A172 (cell line): ENCODE results near the gene LAMTOR4. TPM values are rescaled to one million over a fixed set of nuclear protein-coding genes. Genes with fewer than 3 reads are reported as not detected.

Experiments used
- DNase-seq: peaks from one replicate; pipeline ENCODE4 v3.0.0-alpha.2; 2015; ENCODE audit warnings: low spot score
- total RNA-seq: library from RNA; depleted of rRNA; stranded (reverse); fragments of >200 nt; shearing (Covaris generic); gene quantifications from 2 replicates; pipeline ENCODE4 v1.2.3, GENCODE V29; 2014; rRNA removed

Gene LAMTOR4
- total RNA-seq, result 154 and 178 TPM in 2 replicates

GRCh38 chr7:100148559-100149328 lies at the start of gene LAMTOR4:
TSS of gene LAMTOR4 (plus strand) at chr7:100148918. CDS start at chr7:100148973, 55 bp downstream.
- DNase-seq, result peak; percentile 99

DNA sequence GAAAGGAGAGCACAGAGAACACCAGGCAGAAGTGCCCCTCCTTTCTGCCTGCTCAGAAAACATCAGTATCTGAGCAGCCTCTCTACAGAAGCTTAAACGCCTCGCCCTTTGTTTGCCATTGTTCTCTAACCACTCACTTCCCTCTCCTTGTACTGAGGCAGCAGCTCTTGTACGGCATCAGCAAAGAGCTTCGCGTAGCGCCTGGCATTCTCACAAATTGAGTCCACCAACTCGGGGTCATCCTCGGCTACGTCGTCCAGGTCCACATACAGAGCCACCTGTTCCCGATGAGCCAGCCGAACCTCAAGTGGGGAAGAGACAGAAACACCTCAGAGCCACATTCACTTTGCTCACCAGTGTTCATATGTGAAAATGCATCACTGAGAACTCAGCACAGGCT lies 49.3 kb upstream of the LAMTOR4 start:
- no peak for DNase-seq

- DNase-seq, result peak; percentile 85
Observed at GRCh38 chr7:100100420-100101015, 48.2 kb upstream of the LAMTOR4 start.

DNA sequence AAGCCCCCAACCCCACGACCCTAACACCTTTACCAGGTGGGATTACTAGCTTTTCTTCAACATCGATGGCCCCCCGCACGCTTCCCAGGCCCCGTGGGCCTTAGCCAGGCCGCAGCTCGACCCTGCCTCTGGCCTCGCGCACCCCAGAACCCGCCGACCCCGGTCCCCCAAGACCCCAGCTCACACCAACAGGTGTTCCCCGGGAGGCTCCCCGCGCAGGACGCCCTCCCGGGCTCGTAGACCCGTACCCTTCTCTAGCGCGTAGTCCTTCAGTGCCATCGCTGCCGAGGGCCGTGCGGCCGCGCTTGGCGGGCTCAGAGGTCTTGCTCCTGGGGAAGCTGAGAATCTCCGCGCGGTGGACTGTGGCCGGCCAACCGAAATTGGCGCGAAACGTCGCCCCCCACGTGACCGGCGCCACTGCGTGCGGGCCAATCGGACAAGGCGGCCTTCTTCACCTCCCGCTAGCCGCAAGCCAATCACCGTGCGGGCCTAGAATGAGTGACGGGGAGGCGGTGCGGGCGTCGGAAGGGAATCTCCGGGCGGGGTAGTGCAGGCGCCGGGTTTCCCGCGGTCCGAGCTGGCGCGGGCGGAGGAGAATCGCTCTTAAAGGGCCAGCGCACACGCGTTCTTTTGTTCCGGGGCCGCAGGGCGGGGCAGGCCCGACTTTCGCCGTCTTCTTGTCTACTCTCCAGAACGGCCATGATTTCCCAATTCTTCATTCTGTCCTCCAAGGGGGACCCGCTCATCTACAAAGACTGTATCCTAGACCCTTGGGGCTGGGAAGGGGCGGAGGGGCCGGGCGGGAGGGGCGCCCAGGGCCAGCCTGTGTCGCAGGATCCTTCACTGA lies 47.5 kb upstream of the LAMTOR4 start, which contains the start of the genes AP4M1 and MCM7:
TSS of gene AP4M1 (plus strand) at position 628 of the 847 bp plus-strand sequence. CDS start at position 700, 72 bp downstream.
TSS of gene MCM7 (minus strand) at position 382 of the 847 bp plus-strand sequence. CDS start at position 279, 103 bp downstream.
- peak; percentile 97 for DNase-seq

GRCh38 chr7:100102950-100103840 lies 45.5 kb upstream of the LAMTOR4 start:
- peak; percentile 99 for DNase-seq

- no peak for DNase-seq
Observed at GRCh38 chr7:100105534-100105933, 43.2 kb upstream of the LAMTOR4 start.

- no peak for DNase-seq
Observed at GRCh38 chr7:100106633-100107032, 42.1 kb upstream of the LAMTOR4 start.

- no peak for DNase-seq
Observed at GRCh38 chr7:100107125-100107737, 41.5 kb upstream of the LAMTOR4 start.

DNA sequence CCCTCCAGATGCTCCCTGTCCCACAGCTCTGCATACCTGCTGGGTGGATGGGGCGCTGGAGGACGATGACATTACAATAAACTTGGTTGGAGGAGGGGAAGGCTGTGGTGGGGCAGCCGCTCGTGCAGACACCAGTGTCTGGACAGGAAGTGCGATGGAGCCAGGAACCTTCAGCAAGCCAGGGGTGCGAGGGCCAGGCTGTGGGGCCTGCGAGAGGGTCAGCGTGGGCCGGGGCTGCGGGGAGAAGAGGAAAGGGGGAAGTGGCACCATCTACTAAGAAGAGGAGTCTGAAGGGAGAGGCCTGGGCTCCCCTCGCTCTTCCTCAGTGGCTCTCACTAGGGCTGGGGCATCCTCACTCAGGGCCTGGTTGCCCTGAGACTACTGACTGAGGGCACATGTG lies 40.8 kb upstream of the LAMTOR4 start:
- DNase-seq, result no peak

DNA sequence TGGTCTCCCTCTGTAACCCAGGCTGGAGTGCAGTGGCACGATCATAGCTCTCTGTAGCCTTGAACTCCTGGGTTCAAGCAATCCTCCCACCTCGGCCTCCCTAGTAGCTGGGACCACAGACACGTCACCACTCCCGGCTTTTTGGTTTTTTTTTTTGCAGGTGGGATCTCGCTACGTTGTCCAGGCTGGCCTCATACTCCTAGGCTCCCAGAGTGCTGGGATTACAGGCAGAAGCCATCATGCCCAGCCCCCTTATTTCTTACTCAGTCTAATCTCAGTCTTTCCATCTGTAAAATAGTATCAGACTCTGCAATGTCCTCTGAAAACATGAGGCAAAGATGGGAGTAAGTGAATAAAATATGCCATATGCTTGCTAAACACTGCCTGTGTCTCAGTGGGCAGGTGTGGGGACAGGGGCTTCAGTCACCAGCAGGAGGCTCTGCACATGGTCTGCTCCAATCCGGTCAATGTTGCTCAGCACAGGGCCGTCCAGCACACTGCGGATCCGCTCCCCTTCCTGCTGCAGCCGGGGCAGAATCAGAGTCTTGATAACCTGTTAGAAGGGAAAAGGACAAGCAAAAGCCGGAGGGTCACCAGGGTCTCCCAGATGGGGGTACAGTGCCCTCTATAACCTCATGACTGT lies 39.1 kb upstream of the LAMTOR4 start:
- no peak for DNase-seq

DNA sequence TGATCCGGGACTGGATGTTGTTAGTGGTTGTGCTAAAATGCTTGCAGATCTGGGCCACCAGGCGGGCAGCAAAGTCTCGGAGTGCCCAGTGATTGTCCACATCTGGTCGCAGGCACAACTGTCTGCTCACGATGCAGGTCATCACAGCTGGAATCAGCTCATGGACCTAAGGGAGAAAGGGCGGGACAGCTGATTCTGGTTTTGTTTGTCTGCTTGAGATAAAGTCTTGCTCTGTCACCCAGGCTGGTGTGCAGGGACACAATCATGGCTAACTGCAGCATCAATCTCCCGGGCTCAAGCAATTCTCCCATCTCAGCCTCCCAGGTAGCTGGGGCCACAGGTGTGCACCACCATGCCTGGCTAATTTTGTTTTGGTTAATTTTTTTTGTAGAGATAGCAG lies 37.6 kb upstream of the LAMTOR4 start:
- no peak for DNase-seq

DNA sequence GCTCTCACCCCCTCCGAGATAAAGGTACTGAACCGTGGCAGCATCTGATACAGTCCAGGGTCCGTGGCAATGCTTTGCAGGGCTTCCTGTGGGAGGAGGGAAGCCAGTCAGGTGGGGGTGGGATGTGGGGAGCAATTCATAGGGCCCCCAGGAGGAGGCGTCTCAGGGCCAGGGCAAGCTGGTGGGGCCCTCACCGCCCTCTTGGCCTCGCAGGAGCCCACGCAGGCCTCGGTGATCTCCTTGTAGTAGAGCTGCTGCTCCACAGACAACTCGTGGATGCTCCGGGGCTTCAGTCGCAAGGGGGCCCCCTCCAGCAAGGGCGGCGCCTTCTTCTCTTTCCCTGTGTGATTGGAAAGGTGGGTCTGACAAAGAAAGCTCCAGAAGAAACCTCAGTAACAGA lies 36.8 kb upstream of the LAMTOR4 start:
- DNase-seq, result no peak

- no peak for DNase-seq
Observed at GRCh38 chr7:100115026-100115425, 33.7 kb upstream of the LAMTOR4 start.

GRCh38 chr7:100118388-100119071 lies 30.2 kb upstream of the LAMTOR4 start:
- DNase-seq, result no peak

DNA sequence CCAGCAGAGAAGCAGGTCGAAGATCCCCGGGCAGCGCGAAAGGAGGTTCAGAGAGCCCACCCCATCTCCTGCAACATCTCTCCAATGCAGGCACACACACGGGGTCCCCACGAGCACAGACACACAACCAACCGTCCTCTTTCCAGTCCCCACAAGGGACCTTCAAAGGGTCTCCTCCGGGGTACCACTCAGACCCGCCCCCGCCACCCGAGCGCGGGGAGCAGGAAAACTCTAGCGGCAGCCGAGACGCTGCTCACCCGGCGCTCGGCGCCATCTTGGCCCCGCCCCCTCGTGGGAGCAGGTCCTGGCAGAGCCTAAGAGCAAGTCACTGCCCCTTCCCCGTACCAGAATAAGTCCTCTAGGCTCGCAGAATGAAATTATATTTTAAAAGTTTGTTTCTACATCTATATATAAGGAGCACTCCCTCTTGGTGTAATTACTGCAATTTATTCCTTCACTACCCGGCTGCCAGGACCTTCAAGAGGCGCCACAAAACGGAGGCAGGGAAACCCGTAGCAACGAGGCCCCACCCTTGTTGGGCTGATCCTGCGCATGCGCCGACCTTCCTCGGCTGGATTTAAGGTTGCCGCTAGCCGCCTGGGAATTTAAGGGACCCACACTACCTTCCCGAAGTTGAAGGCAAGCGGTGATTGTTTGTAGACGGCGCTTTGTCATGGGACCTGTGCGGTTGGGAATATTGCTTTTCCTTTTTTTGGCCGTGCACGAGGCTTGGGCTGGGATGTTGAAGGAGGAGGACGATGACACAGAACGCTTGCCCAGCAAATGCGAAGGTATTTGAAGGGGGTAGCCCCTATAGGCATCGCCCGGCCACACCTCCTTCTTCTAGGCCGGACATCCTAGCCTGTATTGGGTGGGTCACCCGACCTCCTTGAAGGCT lies 29.4 kb upstream of the LAMTOR4 start, which contains the start of the genes CNPY4 and TAF6:
TSS of gene CNPY4 (plus strand) at position 563 of the 898 bp plus-strand sequence. CDS start at position 674, 111 bp downstream.
TSS of gene TAF6 (minus strand) at position 287 of the 898 bp plus-strand sequence. CDS start 5,149 bp downstream, outside the sequence.
- peak; percentile 96 for DNase-seq

DNA sequence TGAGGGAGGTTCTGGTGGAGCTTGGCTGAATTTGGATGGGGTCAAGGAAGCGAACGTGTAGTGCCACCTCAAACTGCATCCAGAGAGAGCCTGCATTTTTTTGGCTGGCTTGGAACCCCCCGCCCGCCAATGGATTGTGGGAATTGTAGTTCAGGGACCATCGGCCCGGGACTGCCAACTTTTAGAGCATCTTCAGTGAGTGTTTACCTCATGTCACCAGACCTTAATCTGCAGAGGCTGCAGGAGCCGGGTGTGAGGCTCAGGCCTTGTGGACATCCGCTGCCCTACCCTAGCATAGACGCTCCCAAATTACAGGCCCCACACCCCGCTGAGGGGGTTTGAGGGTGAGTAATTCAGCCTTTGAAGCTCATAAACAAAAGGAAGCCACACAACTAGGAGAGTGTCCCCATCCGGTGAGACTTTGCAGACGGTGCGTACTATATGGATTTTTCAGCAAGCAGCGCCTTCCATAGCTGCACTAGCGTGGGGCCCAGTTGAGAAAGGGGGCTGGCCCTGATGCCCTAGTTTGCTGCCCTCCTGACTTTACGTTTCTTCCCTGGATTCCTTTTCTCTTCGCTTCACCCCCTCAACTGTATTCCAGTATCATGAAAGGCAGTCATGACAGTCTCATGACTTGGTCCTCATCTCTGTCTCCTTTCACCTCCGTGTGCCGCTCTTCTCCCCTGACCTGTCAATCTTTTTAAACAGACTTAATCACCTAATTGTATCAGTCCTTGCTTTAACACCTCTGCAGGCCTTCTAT lies 28.6 kb upstream of the LAMTOR4 start:
- peak; percentile 63 for DNase-seq

DNA sequence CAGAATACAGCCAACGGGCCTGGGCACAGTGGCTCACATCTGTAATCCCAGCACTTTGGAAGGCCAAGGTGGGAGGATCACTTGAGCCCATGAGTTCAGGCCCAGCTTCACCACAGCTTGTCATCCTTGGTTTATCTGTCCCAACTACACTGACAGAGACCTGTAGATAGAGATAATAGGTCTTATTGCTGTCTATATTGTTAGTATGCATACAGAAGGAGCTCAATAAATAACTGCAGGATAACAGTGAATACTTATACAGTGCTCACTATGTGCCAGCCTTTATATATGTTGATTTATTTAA lies 28.0 kb upstream of the LAMTOR4 start:
- no peak for DNase-seq

- DNase-seq, result no peak
Observed at GRCh38 chr7:100122067-100122466, 26.7 kb upstream of the LAMTOR4 start.
